Fibroblast of mammary gland (primary cell): ENCODE results near the gene COMMD10.

ENCODE experiments used
- DNase-seq: peaks from one replicate; pipeline ENCODE4 v3.0.0-alpha.2; 2010; ENCODE audit warnings: low read depth
- H3K4me3 ChIP-seq: 2 replicates; pipeline ENCODE4 v1.5.1; 2011; ENCODE audit warnings: low read depth, mild to moderate bottlenecking, low read length, moderate library complexity; ENCODE audit not compliant: control insufficient read depth
- TF ChIP-seq, protein P1 (sequence below): conservative IDR thresholded peaks from 2 replicates; pipeline ENCODE4 v1.5.1; 2011; ENCODE audit warnings: low read depth, low read length, inconsistent platforms; ENCODE audit not compliant: control insufficient read depth, insufficient read depth

The COMMD10 gene

DNA sequence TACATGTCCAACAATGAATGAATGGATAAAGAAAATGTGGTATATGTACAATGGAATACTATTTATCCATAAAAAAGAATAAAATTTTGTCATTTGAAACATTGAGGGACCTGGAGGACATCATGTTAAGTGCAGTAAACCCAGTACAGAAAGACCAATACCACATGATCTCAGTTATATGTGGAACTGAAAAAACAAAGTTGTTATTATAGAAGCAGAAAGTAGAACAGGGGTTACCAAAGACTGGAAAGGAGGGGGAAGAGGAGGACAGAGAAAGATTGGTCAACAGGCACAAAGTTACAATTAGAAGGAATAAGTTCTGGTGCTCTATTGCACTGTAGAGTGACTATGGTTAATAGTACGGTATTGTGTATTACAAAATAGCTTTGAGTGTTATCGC, 256.0 kb downstream of the COMMD10 start:
- H3K4me3 ChIP-seq = no peak overlapping the region
- DNase-seq = no peak
- TF ChIP-seq, protein P1, sequence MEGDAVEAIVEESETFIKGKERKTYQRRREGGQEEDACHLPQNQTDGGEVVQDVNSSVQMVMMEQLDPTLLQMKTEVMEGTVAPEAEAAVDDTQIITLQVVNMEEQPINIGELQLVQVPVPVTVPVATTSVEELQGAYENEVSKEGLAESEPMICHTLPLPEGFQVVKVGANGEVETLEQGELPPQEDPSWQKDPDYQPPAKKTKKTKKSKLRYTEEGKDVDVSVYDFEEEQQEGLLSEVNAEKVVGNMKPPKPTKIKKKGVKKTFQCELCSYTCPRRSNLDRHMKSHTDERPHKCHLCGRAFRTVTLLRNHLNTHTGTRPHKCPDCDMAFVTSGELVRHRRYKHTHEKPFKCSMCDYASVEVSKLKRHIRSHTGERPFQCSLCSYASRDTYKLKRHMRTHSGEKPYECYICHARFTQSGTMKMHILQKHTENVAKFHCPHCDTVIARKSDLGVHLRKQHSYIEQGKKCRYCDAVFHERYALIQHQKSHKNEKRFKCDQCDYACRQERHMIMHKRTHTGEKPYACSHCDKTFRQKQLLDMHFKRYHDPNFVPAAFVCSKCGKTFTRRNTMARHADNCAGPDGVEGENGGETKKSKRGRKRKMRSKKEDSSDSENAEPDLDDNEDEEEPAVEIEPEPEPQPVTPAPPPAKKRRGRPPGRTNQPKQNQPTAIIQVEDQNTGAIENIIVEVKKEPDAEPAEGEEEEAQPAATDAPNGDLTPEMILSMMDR = no peak
